ENCODE measurements around the gene MINDY1.

DNA sequence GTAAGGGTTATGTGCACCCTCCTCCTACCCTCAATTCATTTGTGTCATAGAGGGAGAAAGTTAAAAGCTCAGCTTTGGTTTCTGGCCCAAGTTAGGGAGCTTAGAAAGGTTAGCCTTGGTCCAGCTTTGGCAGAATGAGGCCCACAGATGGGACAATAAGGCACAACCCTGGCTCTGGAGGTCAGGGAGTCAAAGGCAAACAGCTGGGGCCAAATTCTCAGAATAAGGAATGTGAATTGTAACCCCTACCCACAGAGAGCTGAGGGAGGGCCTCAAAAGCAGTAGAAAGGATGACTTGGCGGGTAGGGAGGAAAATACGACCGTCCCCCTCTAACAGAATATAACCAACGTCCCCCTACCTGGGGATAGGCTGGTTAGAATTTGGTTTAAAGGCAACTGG is 41.1 kb downstream of the MINDY1 start:
- TF ChIP-seq POLR2A (IDR thresholded peaks at IDR 0.05) (no peak), POLR2AphosphoS5 (IDR thresholded peaks at IDR 0.05) (no peak), EP300 (IDR thresholded peaks at IDR 0.05) (no peak)
- TF ChIP-seq, protein P1, sequence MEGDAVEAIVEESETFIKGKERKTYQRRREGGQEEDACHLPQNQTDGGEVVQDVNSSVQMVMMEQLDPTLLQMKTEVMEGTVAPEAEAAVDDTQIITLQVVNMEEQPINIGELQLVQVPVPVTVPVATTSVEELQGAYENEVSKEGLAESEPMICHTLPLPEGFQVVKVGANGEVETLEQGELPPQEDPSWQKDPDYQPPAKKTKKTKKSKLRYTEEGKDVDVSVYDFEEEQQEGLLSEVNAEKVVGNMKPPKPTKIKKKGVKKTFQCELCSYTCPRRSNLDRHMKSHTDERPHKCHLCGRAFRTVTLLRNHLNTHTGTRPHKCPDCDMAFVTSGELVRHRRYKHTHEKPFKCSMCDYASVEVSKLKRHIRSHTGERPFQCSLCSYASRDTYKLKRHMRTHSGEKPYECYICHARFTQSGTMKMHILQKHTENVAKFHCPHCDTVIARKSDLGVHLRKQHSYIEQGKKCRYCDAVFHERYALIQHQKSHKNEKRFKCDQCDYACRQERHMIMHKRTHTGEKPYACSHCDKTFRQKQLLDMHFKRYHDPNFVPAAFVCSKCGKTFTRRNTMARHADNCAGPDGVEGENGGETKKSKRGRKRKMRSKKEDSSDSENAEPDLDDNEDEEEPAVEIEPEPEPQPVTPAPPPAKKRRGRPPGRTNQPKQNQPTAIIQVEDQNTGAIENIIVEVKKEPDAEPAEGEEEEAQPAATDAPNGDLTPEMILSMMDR (IDR thresholded peaks at IDR 0.05): no peak

Measured in stomach (tissue), 4 donors.